B cell (primary cell): Measurements from ENCODE around the gene CHCHD3. TPM values are rescaled to one million over a fixed set of nuclear protein-coding genes. Genes with fewer than 3 reads are reported as not detected.

Experiments
- ATAC-seq: fragments of 200-7000 bp; cut with Tn5 transposase; one replicate; pipeline ENCODE4 v1.10.0; 2021; ENCODE audit warnings: low read depth, mild to moderate bottlenecking, moderate number of reproducible peaks, moderate library complexity
- CTCF ChIA-PET: fragments of 350-600 bp; sonication (Branson Sonifier 250); formaldehyde crosslinking; loops from one replicate; lab custom pipeline; 2021; ENCODE audit warnings: antibody characterized with exemption, inconsistent platforms; lab: Charles Lee
- POLR2A ChIA-PET: fragments of 350-600 bp; sonication (Branson Sonifier 250); formaldehyde crosslinking; loops from one replicate; lab custom pipeline; 2021; ENCODE audit warnings: antibody characterized with exemption; lab: Charles Lee
- DNase-seq: peaks from one replicate; pipeline ENCODE4 v3.0.0; 2013
- H2AFZ ChIP-seq: 2 replicates; pipeline ENCODE4 v1.6.1; 2012; ENCODE audit warnings: mild to moderate bottlenecking, low read depth, low read length; ENCODE audit not compliant: insufficient read depth, poor library complexity, severe bottlenecking
- H3K27ac ChIP-seq, 2 donors: 1 replicate in 1 of 2; 2 replicates in 1 of 2; pipeline ENCODE4 v1.5.1; 2012 to 2013; ENCODE audit warnings: low read length in 2 of 2, mild to moderate bottlenecking in 2 of 2, moderate library complexity in 1 of 2
- H3K27me3 ChIP-seq, 4 experiments: fragments of 200-600 bp in 1 of 4; sonication (generic) in 1 of 4; replicated peaks in 1 of 4; 1 replicate in 2 of 4; 2 replicates in 2 of 4; pipeline versions ENCODE4 v1.6.1 to v1.7.0; 2013 to 2016; ENCODE audit warnings: low read length in 3 of 4, mild to moderate bottlenecking in 2 of 4, mixed read lengths in 1 of 4, moderate library complexity in 1 of 4; ENCODE audit not compliant: insufficient read depth in 4 of 4, control insufficient read depth in 3 of 4; ENCODE audit errors: control extremely low read depth in 1 of 4
- H3K36me3 ChIP-seq, 2 experiments: replicated peaks in 1 of 2; 1 replicate in 1 of 2; 2 replicates in 1 of 2; pipeline versions ENCODE4 v1.6.1 to v1.7.1; 2013; ENCODE audit warnings: low read length in 1 of 2; ENCODE audit not compliant: insufficient read depth in 2 of 2, control insufficient read depth in 1 of 2; ENCODE audit errors: control extremely low read depth in 1 of 2, extremely low read depth in 1 of 2
- H3K4me1 ChIP-seq, 2 donors: fragments of 200-600 bp in 1 of 2; sonication (generic) in 1 of 2; 1 replicate in 1 of 2; 2 replicates in 1 of 2; pipeline versions ENCODE4 v1.5.1 to v1.6.1; 2013 to 2017; ENCODE audit warnings: low read length in 2 of 2; ENCODE audit not compliant: control insufficient read depth in 2 of 2, insufficient read depth in 2 of 2
- H3K4me2 ChIP-seq: replicated peaks from 2 replicates; pipeline ENCODE3; 2012; ENCODE audit warnings: mild to moderate bottlenecking, low read depth, low read length; ENCODE audit not compliant: poor library complexity, severe bottlenecking
- H3K4me3 ChIP-seq, 5 experiments: fragments of 200-600 bp in 1 of 5; sonication (generic) in 1 of 5; 1 replicate in 3 of 5; 2 replicates in 2 of 5; pipeline versions ENCODE4 v1.5.1 to v1.7.0; 2011 to 2016; ENCODE audit warnings: low read length in 4 of 5, mild to moderate bottlenecking in 4 of 5, low read depth in 2 of 5, control low read depth in 1 of 5, moderate library complexity in 1 of 5; ENCODE audit not compliant: insufficient read depth in 1 of 5; ENCODE audit errors: control extremely low read depth in 1 of 5, extremely low read depth in 1 of 5
- H3K79me2 ChIP-seq: fragments of 200-600 bp; sonication (generic); one replicate; pipeline ENCODE4 v1.6.0; 2016; ENCODE audit warnings: low read length; ENCODE audit not compliant: control insufficient read depth, insufficient read depth
- H3K9ac ChIP-seq: fragments of 200-600 bp; sonication (generic); 2 replicates; pipeline ENCODE4 v1.6.1; 2017; ENCODE audit warnings: mild to moderate bottlenecking, low read length, moderate library complexity
- H3K9me3 ChIP-seq, 3 donors: one replicate each; pipeline versions ENCODE4 v1.6.1 to v1.7.1; 2013; ENCODE audit warnings: low read length in 2 of 3; ENCODE audit not compliant: control insufficient read depth in 2 of 3, insufficient read depth in 1 of 3; ENCODE audit errors: control extremely low read depth in 1 of 3
- H4K20me1 ChIP-seq: 2 replicates; pipeline ENCODE4 v1.6.0; 2012; ENCODE audit warnings: mild to moderate bottlenecking, low read length; ENCODE audit not compliant: insufficient read depth, control insufficient read depth, poor library complexity, severe bottlenecking
- H3K27ac Mint-ChIP-seq: one replicate; pipeline ENCODE4 v1.8.0; 2021; ENCODE audit warnings: mixed read lengths
- H3K27me3 Mint-ChIP-seq: one replicate; pipeline ENCODE4 v1.8.0; 2021; ENCODE audit warnings: mixed read lengths
- H3K4me1 Mint-ChIP-seq: one replicate; pipeline ENCODE4 v1.8.0; 2021; ENCODE audit warnings: mixed read lengths
- H3K4me3 Mint-ChIP-seq: one replicate; pipeline ENCODE4 v1.8.0; 2021; ENCODE audit warnings: mixed read lengths
- H3K9me3 Mint-ChIP-seq: one replicate; pipeline ENCODE4 v1.8.0; 2022; ENCODE audit warnings: mixed read lengths; ENCODE audit not compliant: insufficient read depth
- CTCF ChIP-seq: fragments of 200-600 bp; IDR thresholded peaks from one replicate; pipeline ENCODE4 v1.8.0; 2022; ENCODE audit warnings: antibody characterized with exemption, mild to moderate bottlenecking
- EZH2 ChIP-seq: IDR thresholded peaks from 2 replicates; pipeline ENCODE4 v1.6.1; 2012; ENCODE audit warnings: borderline replicate concordance, low read depth, mild to moderate bottlenecking, moderate library complexity, low read length; ENCODE audit not compliant: insufficient read depth, poor library complexity, severe bottlenecking
- WGBS: methylation state at CpG from one replicate; pipeline ENCODE4 v1.1.5; 2013; ENCODE audit warnings: missing lambda C conversion rate; ENCODE audit not compliant: insufficient coverage; 5-methylcytosine and 5-hydroxymethylcytosine counted together
- intact Hi-C: fragments of 100-400 bp; cut with micrococcal nuclease; formaldehyde crosslinking; loops from one replicate; pipeline ENCODE4 v1.10.0; 2022
- polyA plus RNA-seq: library from polyadenylated mRNA; depleted of rRNA; stranded (reverse); fragments of >200 nt; gene quantifications from 2 replicates; pipeline ENCODE4 v1.2.3, GENCODE V29; 2012
- total RNA-seq, 2 donors: library from RNA; stranded (reverse); fragments of 120-200 nt in 1 of 2; gene quantifications; 1 replicate in 1 of 2; 2 replicates in 1 of 2; pipeline versions ENCODE4 v1.2.3 to v1.2.4, GENCODE V29; 2013 to 2022

CHCHD3 gene
- total and polyA plus RNA-seq, 2 donors (not counting 1 experiment from before 2014, with no cell fraction given): 20.1 to 38.4 TPM

- Histone ChIP-seq H2AFZ (no peak overlapping the region), H3K79me2 (no peaks in the 10 kb centered on the region)
- POLR2A ChIA-PET: no interaction called here
Measured at GRCh38 chr7:132876576-132876975, 205.3 kb downstream of the CHCHD3 start.

GRCh38 chr7:132872034-132872433 is 209.9 kb downstream of the CHCHD3 start:
- Mint-ChIP-seq H3K27me3 (no peaks in the 10 kb centered on the region), H3K9me3 (no peaks in the 10 kb centered on the region), H3K27ac (no peak overlapping the region), H3K4me1 (peaks cover 20% of the 10 kb centered on the region), H3K4me3 (no peak overlapping the region)
- POLR2A ChIA-PET: no interaction called here
- Histone ChIP-seq H3K36me3 (no peaks in the 10 kb centered on the region), H3K9ac (no peak overlapping the region), H3K9me3 (no peaks in the 10 kb centered on the region), H3K4me3 (no peak overlapping the region), H3K4me2 (no peak overlapping the region), H3K4me1 (peaks cover 8 to 9% of the 10 kb centered on the region in 2 donors), H3K27me3 (no peaks in the 10 kb centered on the region), H3K79me2 (no peaks in the 10 kb centered on the region), H4K20me1 (no peaks in the 10 kb centered on the region), H2AFZ (no peak overlapping the region), H3K27ac (no peak overlapping the region)
- DNase-seq: no peak
- CTCF ChIA-PET: interaction anchor here (1.3 kb wide), 1 partner anchor 12 kb away, joined by 3 read pairs; no protein-coding TSS in a partner anchor
- intact Hi-C loops: no loop called here
- no peak for TF ChIP-seq CTCF
- no peak for TF ChIP-seq EZH2
- WGBS: 74% methylated on average over 5 of the region's 5 CpGs
- no peak for ATAC-seq

More at GRCh38 chr7:132876576-132876975, 205.3 kb downstream of the CHCHD3 start:
- DNase-seq (no peak), ATAC-seq (no peak)
- CTCF ChIA-PET: no interaction called here
- intact Hi-C loops: no loop called here
- no peak for TF ChIP-seq CTCF
- no peak for TF ChIP-seq EZH2
- H3K4me3 ChIP-seq: no peak overlapping the region
- H3K4me1 Mint-ChIP-seq: peaks cover 5% of the 10 kb centered on the region
- H3K9ac ChIP-seq: no peak overlapping the region
- no peaks in the 10 kb centered on the region for H3K9me3 ChIP-seq
- no peaks in the 10 kb centered on the region for H3K4me1 ChIP-seq
- H4K20me1 ChIP-seq: no peaks in the 10 kb centered on the region
- no peak overlapping the region for H3K4me3 Mint-ChIP-seq
- H3K36me3 ChIP-seq: no peaks in the 10 kb centered on the region
- no CpG with 5 or more reads among the region's 1 CpG for WGBS
- H3K4me2 ChIP-seq: no peak overlapping the region
- no peak overlapping the region for H3K27ac Mint-ChIP-seq
- H3K27ac ChIP-seq: no peak overlapping the region
- no peaks in the 10 kb centered on the region for H3K27me3 Mint-ChIP-seq
- H3K9me3 Mint-ChIP-seq: no peaks in the 10 kb centered on the region
- no peaks in the 10 kb centered on the region for H3K27me3 ChIP-seq
